ENCODE measurements around the gene TAF3. TPM values are rescaled to one million over a fixed set of nuclear protein-coding genes. Genes with fewer than 3 reads are reported as not detected.
A peak's percentile ranks its signal among the peaks of the same experiment; 100 is the strongest.

Gene TAF3
- total and polyA plus RNA-seq, 12 donors, result 3.6 to 14.9 (median 11.0) TPM

DNA sequence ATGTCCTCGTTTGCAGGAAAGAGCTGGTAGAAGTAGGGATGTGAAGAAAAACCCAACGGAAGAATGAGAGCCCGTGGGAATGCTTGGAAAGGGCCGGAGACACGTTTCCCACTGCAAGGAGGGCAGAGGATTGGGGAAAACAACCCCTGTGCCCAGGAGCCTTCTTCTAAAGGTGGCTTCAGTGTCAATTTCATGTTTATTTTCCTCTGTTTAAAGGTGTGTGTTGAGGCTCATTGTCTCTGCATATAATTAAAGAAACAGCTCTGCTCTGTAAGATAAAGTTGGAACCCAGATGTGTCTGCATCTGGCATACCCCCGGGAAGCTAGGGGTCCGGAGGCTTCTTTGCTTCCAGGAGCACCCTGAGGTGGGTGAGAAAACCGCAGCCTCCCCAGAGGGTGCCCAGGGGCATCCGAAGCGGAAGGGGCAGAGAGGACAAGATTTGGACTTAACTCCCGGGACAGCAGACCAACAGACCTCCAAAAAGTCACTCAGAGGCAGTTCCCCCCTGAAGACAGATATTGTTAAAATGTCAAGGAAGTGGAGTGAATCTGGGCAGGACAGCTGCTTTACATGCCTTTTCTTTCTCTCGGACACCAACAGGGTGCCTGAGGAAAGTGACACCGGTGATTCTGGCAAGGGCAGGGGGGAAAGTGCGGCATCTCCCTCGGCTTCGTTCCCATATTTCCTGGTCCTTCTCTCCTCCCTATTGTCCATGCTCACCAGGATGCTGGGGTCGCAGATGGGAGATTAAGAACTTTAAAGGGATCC, 227.6 kb downstream of the TAF3 start:
- intact Hi-C loops (cut with DNase I), result loop anchor here in 1 of 10 donors (10.0 kb wide), 1 partner anchor 429 kb away; no protein-coding TSS in a partner anchor
- Histone ChIP-seq H3K36me3 (no peaks in the 10 kb centered on the region), H3K27me3 (peaks cover 67 to 100% (median 99%) of the 10 kb centered on the region in 7 donors), H3K27ac (no peak overlapping the region), H3K4me3 (peak overlapping the region in 1 of 10 donors; percentile 35), H3K9me3 (no peaks in the 10 kb centered on the region), H3K4me1 (peaks cover 8 to 61% (median 34%) of the 10 kb centered on the region in 9 donors)
- DNase-seq (no peak), ATAC-seq (no peak)
- WGBS, 2 donors, result 2 to 6% methylated on average over 17 of the region's 17 CpGs
- TF ChIP-seq CTCF (IDR thresholded peaks at IDR 0.05), result no peak

DNA sequence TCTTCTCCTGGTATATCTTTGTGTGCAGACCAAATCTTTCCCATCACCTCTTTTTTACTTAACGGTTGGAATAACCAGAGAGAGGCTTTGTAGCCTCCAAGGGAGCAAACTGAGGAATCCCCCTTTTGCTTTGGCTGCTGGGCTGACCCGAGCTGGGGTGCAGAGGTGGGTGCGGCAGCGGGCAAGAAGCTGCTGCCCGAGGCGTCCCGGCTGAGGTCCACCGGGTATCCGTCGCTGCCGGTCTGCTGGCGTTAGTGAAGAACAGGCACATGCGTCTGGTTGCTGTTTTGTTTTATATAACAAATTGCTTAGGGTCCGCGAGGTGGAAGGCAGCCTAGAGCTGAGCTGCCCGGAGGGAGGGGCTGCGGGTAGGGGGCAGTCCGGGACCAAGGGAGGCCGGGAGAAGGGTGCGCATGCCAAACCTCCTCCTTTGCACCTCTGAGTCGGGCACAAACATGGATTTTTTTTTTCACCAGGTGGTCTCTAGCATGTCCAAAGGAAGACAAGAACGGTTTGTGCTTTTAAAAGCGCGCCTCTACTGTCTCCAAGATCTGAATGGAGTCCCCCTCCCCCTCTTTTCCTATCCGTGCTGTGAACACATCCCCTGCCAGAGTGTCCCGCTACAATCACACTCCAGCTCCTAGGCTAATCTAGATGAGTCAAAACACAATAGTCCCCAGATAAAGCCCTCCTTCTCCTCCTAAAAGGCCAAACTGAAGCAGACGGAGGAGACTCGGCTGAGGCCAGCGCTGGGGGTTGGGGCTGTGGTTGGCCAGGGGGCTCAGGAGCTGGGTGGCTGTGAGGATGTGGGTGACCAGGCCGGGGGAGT, 229.4 kb downstream of the TAF3 start:
- no peak overlapping the region for H3K4me3 ChIP-seq
- TF ChIP-seq CTCF (IDR thresholded peaks at IDR 0.05), result no peak
- no peak for ATAC-seq
- no peak overlapping the region for H3K27ac ChIP-seq
- peaks cover 72 to 100% (median 99%) of the 10 kb centered on the region in 7 donors for H3K27me3 ChIP-seq
- H3K4me1 ChIP-seq, result peaks cover 8 to 74% (median 48%) of the 10 kb centered on the region in 9 donors
- H3K9me3 ChIP-seq, result no peaks in the 10 kb centered on the region
- WGBS, 2 donors, result 3 to 15% methylated on average over 30 of the region's 30 CpGs
- no peak for DNase-seq
- intact Hi-C loops (cut with DNase I), result loop anchor here in 1 of 10 donors (10.0 kb wide), 1 partner anchor 427 kb away; no protein-coding TSS in a partner anchor
- H3K36me3 ChIP-seq, result no peaks in the 10 kb centered on the region

DNA sequence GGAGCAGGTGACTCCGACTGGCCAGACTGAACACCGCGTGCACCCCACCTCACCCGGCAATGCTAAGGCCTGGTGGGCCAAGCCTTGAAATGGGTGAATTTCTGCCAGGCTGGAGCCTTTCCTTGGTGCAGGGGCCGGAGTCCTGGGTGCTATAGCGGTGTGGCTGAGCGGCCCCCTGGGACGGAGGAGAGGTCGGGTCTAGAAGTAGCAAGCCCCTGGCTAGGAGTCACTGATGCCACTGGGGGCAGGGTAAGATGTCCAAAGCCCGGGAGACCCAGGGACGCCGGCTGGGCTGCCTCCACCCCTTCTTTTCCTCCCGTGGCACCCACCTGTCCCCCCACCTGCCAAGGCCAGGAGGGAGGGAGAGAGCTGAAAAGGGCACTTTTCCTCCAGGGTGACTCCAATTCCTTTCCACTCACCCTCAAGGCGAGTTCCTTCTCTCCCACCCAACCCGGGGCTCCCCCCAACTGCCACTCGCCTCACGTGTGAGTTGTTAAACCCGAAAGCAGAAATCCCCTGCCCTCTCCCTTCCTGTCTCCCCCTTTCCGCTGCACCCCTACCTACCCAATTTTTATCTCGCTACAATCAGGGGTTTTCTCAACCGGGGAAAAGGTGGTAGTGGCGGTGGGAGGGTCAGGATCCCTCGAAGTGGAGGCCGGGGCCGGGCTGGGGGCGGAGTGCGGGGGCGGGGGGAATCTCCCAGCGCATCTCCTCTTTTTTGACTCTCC, 230.1 kb downstream of the TAF3 start:
- Histone ChIP-seq H3K9me3 (no peaks in the 10 kb centered on the region), H3K4me3 (no peak overlapping the region), H3K27ac (no peak overlapping the region), H3K4me1 (peaks cover 8 to 75% (median 52%) of the 10 kb centered on the region in 9 donors), H3K27me3 (peaks cover 66 to 100% (median 99%) of the 10 kb centered on the region in 7 donors), H3K36me3 (no peaks in the 10 kb centered on the region)
- no peak for TF ChIP-seq CTCF (IDR thresholded peaks at IDR 0.05)
- DNase-seq, result no peak
- no peak for ATAC-seq
- WGBS, 2 donors, result 4 to 17% methylated on average over 28 to 29 of the region's 29 CpGs
- intact Hi-C loops (cut with DNase I), result loop anchor here in 1 of 10 donors (10.0 kb wide), 1 partner anchor 426 kb away; no protein-coding TSS in a partner anchor

All from heart right ventricle (tissue), 16 donors.